ENCODE measurements around the gene CDC25B.
"Not testable (repeated sequence)": the region's sequence is repeated elsewhere in the genome, so short reads cannot be mapped to it uniquely, and the experiment has no call there.

CDC25B gene

DNA sequence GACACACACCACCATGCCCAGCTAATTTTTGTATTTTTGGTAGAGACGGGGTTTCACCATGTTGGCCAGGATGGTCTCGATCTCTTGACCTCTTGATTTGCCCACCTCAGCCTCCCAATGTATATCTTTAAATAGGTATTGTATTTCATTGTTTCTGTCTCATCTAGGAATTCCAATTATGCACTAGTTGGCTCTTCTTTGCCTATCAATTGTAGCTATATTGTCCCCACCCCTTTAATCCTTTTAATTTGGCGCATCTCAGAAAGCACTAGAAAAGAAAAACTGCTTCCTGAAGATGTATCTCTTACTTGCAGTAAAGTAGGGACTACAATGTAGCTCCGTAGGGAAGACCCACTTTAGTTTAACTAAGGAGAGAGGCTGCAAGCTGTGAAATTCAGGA is 40.0 kb downstream of the CDC25B start:
- no peak for TF ChIP-seq CTCF (IDR thresholded peaks at IDR 0.05; ENCODE audit: insufficient read depth, missing control alignments)
- FAIRE-seq (no peak), DNase-seq (ENCODE audit: insufficient read length, low spot score) (no peak)

- TF ChIP-seq CTCF (IDR thresholded peaks at IDR 0.05; ENCODE audit: insufficient read depth, missing control alignments), result no peak
- FAIRE-seq, result no peak
- DNase-seq (ENCODE audit: insufficient read length, low spot score), result no peak
Measured at GRCh38 chr20:3839328-3839727, 43.2 kb downstream of the CDC25B start.

DNA sequence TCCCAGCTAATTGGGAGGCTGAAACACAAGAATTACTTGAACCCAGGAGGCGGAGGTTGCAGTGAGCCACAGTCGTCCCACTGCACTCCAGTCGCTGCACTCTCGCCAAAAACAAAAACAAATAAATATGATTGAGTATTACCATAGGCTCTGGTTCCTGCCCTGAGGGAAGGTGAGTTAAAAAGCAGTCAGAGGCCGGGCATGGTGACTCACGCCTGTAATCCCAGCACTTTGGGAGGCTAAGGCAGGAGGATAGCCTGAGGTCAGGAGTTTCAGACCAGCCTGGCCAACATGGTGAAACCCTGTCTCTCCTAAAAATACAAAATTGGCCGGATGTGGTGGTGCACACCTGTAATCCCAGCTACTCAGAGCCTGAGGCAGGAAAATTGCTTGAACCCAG is 44.1 kb downstream of the CDC25B start:
- not testable (repeated sequence) for DNase-seq (ENCODE audit: insufficient read length, low spot score); FAIRE-seq

DNA sequence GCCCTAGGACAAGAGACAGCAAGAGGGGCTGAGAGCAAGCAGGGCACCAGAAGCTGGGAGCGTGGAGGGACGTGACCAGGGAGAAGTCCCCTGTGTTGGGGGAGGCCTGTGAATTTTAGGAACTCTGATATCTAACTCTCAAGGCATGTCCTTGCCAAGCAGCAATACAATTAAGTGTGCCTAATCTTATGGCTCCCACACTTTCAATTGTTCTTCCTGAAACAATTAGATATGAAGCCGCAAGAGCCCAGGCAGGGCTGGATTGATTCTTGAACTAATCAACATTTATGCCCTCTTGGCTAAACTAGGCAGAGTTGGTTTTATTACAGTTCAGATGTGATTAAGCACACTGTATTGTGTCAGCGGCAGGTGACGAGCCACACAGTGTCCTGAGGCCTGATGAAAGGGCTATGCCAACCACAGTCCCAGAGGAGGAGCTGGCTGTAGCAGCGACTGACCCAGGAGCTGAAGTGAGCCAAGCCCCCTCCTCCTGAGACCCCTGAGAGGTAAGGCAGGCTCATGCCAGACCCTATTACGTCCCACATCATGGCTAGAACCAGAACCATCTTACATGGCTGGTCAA is 46.3 kb downstream of the CDC25B start:
- TF ChIP-seq CTCF (IDR thresholded peaks at IDR 0.05; ENCODE audit: insufficient read depth, missing control alignments), result no peak
- FAIRE-seq (no peak), DNase-seq (ENCODE audit: insufficient read length, low spot score) (no peak)

GRCh38 chr20:3843490-3843889 is 47.4 kb downstream of the CDC25B start:
- no peak for FAIRE-seq
- no peak for DNase-seq (ENCODE audit: insufficient read length, low spot score)
- TF ChIP-seq CTCF (IDR thresholded peaks at IDR 0.05; ENCODE audit: insufficient read depth, missing control alignments), result no peak

DNA sequence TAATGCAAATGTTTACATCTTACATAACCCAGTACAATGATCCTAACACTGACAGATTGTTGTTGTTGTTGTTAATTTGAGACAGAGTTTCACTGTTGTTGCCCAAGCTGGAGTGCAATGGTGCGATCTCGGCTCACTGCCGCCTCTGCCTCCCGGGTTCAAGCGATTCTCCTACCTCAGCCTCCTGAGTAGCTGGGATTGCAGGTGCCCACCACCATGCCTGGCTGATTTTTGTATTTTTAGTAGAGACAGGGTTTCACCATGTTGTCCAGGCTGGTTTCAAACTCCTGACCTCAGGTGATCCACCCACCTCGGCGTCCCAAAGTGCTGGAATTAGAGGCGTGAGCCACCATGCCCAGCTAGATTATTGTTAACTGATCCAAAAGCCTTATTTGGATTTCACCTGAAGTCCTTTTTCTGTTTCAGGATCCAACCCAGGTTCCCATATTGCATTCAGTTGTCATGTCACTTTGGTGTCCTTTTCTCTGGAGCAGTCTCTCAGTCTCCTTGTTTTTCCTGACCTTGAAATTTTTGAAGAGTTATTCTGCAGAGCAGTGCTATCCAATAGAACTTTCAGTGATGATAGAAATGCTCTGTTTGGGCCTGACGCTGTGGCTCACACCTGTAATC is 48.0 kb downstream of the CDC25B start:
- FAIRE-seq; DNase-seq (ENCODE audit: insufficient read length, low spot score): not testable (repeated sequence)

DNA sequence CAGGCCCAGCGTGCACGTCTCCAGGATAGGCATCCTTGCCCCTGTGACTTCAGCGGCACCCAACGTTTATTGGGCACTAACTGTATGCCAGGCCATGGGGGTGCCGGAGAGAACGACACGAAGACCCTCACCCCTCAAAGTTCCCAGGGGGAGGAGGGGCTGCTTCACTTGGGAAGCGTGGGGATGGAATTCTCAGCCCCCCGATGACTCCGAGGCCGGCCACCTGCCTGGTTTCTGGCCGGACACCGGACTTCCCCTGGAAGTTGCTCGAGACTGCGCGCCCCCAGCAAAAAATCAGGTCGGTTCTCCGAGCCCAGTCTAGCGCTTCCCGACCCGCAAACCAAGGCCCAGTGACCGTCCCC is 50.2 kb downstream of the CDC25B start:
- DNase-seq (ENCODE audit: insufficient read length, low spot score), result no peak
- no peak for TF ChIP-seq CTCF (IDR thresholded peaks at IDR 0.05; ENCODE audit: insufficient read depth, missing control alignments)
- FAIRE-seq, result no peak

DNA sequence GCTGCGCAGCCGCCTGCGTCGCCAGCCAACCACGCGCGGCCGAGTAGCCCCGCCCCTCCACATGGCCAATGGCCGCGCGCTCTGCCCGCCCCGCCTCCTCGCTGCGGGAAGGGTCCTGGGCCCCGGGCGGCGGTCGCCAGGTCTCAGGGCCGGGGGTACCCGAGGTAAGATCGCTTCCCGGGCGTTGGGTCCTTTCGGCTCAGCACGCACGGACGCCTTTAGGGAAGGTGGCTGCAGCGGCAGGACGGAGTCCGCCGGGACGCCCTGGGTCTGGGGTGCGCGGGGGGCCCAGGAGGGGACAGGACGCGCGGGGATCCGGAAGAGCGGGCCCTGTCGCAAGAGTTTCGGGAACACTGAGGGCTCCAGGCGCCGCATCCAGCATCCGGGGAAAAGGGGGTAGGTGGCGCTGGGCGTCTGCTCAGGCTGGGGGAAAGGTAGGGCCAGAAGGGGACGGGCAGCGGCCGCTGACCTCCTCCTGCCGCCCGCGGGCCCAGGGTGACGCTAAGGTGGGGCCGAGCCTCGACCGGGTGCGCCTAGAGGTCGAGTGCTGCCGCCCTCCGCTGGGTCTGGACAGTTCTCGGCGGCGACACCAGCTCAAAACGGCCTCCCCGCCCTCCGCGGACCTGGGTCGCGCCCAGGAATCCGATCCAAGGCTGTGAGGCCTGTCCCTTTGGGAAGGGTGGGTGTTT is 50.8 kb downstream of the CDC25B start, which contains the start of gene MAVS:
MAVS (plus strand) TSS at position 95 of the 689 bp plus-strand sequence. CDS start 7,791 bp downstream, outside the sequence.
- no peak for FAIRE-seq
- TF ChIP-seq CTCF (IDR thresholded peaks at IDR 0.05; ENCODE audit: insufficient read depth, missing control alignments), result no peak
- DNase-seq (ENCODE audit: insufficient read length, low spot score), result peak; percentile 71
